ENCODE data around the gene YBEY. TPM values are rescaled to one million over a fixed set of nuclear protein-coding genes. Genes with fewer than 3 reads are reported as not detected.

YBEY gene
- total and polyA plus RNA-seq, 2 of the 13 experiments (the other 11 are each of a cell fraction or from before 2014, with no cell fraction given) = 6.5 to 8.9 TPM

DNA sequence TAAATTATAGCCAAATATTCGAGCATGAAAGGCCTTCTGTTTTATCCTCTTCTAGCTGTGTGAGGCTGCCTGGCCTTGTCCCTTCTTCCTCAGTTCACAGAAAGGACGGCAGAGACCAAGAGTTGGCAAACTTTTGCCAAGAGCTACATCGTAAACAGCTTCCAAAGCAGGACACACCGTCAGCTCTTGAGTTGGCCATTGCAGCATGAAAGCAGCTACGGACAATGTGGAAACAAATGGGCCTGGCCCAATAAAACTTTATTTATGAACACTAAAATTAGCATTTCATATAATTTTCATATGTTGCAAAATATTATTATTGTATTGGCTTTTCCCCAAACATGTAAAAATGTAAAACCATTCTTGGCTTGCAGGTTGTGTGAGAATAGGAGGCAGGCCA is 26.8 kb downstream of the YBEY start (continued):
- TF ChIP-seq, protein P1, sequence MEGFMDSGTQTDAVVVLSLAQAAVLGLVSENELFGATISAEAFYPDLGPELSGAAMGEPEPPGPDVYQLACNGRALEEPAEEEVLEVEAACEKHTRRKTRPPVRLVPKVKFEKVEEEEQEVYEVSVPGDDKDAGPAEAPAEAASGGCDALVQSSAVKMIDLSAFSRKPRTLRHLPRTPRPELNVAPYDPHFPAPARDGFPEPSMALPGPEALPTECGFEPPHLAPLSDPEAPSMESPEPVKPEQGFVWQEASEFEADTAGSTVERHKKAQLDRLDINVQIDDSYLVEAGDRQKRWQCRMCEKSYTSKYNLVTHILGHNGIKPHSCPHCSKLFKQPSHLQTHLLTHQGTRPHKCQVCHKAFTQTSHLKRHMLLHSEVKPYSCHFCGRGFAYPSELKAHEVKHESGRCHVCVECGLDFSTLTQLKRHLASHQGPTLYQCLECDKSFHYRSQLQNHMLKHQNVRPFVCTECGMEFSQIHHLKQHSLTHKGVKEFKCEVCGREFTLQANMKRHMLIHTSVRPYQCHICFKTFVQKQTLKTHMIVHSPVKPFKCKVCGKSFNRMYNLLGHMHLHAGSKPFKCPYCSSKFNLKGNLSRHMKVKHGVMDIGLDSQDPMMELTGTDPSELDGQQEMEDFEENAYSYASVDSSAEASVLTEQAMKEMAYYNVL (CRISPR knock-in tag; IDR thresholded peaks at IDR 0.05; ENCODE audit: borderline replicate concordance) = no peak
- TF ChIP-seq, protein P2, sequence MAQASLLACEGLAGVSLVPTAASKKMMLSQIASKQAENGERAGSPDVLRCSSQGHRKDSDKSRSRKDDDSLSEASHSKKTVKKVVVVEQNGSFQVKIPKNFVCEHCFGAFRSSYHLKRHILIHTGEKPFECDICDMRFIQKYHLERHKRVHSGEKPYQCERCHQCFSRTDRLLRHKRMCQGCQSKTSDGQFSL (CRISPR knock-in tag; IDR thresholded peaks at IDR 0.05) = no peak
- TF ChIP-seq HNRNPH1 (optimal IDR thresholded peaks at IDR 0.05; ENCODE audit: low read depth, low read length) = no peak
- no peak for TF ChIP-seq RAD21 (CRISPR knock-in tag; IDR thresholded peaks at IDR 0.05)
- TF ChIP-seq, protein P3, sequence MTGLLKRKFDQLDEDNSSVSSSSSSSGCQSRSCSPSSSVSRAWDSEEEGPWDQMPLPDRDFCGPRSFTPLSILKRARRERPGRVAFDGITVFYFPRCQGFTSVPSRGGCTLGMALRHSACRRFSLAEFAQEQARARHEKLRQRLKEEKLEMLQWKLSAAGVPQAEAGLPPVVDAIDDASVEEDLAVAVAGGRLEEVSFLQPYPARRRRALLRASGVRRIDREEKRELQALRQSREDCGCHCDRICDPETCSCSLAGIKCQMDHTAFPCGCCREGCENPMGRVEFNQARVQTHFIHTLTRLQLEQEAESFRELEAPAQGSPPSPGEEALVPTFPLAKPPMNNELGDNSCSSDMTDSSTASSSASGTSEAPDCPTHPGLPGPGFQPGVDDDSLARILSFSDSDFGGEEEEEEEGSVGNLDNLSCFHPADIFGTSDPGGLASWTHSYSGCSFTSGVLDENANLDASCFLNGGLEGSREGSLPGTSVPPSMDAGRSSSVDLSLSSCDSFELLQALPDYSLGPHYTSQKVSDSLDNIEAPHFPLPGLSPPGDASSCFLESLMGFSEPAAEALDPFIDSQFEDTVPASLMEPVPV (CRISPR knock-in tag; IDR thresholded peaks at IDR 0.05) = no peak
- no peak for TF ChIP-seq ZNF577 (CRISPR knock-in tag; IDR thresholded peaks at IDR 0.05; ENCODE audit: borderline replicate concordance, low read depth)
- TF ChIP-seq, protein P4, sequence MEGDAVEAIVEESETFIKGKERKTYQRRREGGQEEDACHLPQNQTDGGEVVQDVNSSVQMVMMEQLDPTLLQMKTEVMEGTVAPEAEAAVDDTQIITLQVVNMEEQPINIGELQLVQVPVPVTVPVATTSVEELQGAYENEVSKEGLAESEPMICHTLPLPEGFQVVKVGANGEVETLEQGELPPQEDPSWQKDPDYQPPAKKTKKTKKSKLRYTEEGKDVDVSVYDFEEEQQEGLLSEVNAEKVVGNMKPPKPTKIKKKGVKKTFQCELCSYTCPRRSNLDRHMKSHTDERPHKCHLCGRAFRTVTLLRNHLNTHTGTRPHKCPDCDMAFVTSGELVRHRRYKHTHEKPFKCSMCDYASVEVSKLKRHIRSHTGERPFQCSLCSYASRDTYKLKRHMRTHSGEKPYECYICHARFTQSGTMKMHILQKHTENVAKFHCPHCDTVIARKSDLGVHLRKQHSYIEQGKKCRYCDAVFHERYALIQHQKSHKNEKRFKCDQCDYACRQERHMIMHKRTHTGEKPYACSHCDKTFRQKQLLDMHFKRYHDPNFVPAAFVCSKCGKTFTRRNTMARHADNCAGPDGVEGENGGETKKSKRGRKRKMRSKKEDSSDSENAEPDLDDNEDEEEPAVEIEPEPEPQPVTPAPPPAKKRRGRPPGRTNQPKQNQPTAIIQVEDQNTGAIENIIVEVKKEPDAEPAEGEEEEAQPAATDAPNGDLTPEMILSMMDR (CRISPR knock-in tag; IDR thresholded peaks at IDR 0.05) = no peak
- TF ChIP-seq, protein P5, sequence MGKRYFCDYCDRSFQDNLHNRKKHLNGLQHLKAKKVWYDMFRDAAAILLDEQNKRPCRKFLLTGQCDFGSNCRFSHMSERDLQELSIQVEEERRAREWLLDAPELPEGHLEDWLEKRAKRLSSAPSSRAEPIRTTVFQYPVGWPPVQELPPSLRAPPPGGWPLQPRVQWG (CRISPR knock-in tag; IDR thresholded peaks at IDR 0.05; ENCODE audit: borderline replicate concordance, low read depth) = no peak
